ENCODE results near the gene KIF18A. TPM values are rescaled to one million over a fixed set of nuclear protein-coding genes. Genes with fewer than 3 reads are reported as not detected.

The KIF18A gene
- total and polyA plus RNA-seq, 9 of the 15 experiments (the other 6 are each of a cell fraction or from before 2014, with no cell fraction given) = 15.1 to 36.1 (median 24.3) TPM

DNA sequence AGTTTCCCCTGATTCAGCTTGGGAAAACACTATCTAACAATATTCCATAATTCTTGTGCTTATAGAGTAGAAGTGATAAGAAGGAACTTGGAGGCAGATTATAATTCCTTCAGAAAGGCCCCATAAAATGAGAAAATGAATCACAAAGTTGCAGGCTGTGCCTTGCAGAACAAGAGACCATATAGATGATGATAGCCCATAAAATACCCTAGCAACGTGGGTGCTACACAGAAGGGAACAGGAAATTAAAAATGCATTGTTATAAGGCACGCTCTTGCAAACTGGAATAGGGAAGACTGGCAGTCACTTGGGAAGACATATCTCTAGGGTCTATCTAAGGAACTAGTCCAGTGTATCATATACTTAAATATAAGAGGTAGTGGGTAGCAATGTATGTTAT, 67.6 kb downstream of the KIF18A start:
- Histone ChIP-seq H3K9ac (ENCODE audit: insufficient read depth in 1 of 2, low read depth in 2 of 2, low read length in 2 of 2) (no peak overlapping the region), H3K27ac (ENCODE audit: extremely low read depth, low read depth, low read length) (no peak overlapping the region), H3K9me3 (replicated peaks; ENCODE audit: control insufficient read depth, insufficient read depth, low read depth, low read length) (no peaks in the 10 kb centered on the region), H2AFZ (ENCODE audit: low read depth, low read length) (no peak overlapping the region), H3K27me3 (ENCODE audit: control insufficient read depth in 2 of 2, insufficient read depth in 2 of 2, low read length in 2 of 2) (no peaks in the 10 kb centered on the region), H3K79me2 (ENCODE audit: control insufficient read depth, insufficient read depth, low read length) (no peaks in the 10 kb centered on the region), H3K36me3 (ENCODE audit: control insufficient read depth, insufficient read depth, low read length) (peaks cover 32% of the 10 kb centered on the region), H4K20me1 (replicated peaks; ENCODE audit: control insufficient read depth, insufficient read depth, low read length) (no peaks in the 10 kb centered on the region), H3K9me1 (ENCODE audit: control insufficient read depth, insufficient read depth, low read length) (no peaks in the 10 kb centered on the region), H3K4me3 (no peak overlapping the region), H3K4me2 (ENCODE audit: insufficient read depth, low read length) (no peak overlapping the region), H3K4me1 (replicated peaks in 1 of 2; ENCODE audit: control insufficient read depth in 2 of 2, insufficient read depth in 2 of 2, low read length in 2 of 2) (no peaks in the 10 kb centered on the region)
- BruUV-seq (replicated peaks) = no TSS peak
- intact Hi-C loops (cut with micrococcal nuclease) = no loop called here
- 88% methylated on average over 2 of the region's 2 CpGs for WGBS (ENCODE audit: insufficient coverage, low coverage, missing lambda C conversion rate)
- no peak for DNase-seq (ENCODE audit: extremely low read depth in 1 of 4, low spot score in 3 of 4)
- ATAC-seq = no peak
- no peak for TF ChIP-seq ZNF384 (IDR thresholded peaks at IDR 0.05; ENCODE audit: low read depth, low read length)
- TF ChIP-seq, protein P1, sequence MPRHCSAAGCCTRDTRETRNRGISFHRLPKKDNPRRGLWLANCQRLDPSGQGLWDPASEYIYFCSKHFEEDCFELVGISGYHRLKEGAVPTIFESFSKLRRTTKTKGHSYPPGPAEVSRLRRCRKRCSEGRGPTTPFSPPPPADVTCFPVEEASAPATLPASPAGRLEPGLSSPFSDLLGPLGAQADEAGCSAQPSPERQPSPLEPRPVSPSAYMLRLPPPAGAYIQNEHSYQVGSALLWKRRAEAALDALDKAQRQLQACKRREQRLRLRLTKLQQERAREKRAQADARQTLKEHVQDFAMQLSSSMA (CRISPR knock-in tag; IDR thresholded peaks at IDR 0.05) = no peak
- TF ChIP-seq ZNF551 (CRISPR knock-in tag; IDR thresholded peaks at IDR 0.05) = no peak
- TF ChIP-seq ZNF217 (CRISPR knock-in tag; IDR thresholded peaks at IDR 0.05) = no peak
- TF ChIP-seq NFE2L1 (tag; IDR thresholded peaks at IDR 0.05; ENCODE audit: borderline replicate concordance, low read depth) = no peak
- TF ChIP-seq RBM34 (IDR thresholded peaks at IDR 0.05; ENCODE audit: borderline replicate concordance, insufficient read depth, low read length) = no peak
- TF ChIP-seq, protein P2, sequence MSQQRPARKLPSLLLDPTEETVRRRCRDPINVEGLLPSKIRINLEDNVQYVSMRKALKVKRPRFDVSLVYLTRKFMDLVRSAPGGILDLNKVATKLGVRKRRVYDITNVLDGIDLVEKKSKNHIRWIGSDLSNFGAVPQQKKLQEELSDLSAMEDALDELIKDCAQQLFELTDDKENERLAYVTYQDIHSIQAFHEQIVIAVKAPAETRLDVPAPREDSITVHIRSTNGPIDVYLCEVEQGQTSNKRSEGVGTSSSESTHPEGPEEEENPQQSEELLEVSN (IDR thresholded peaks at IDR 0.05; ENCODE audit: borderline replicate concordance in 1 of 2, extremely low read depth in 1 of 2, insufficient read depth in 1 of 2, insufficient read length in 1 of 2, low read depth in 1 of 2, low read length in 1 of 2, poor library complexity in 1 of 2, severe bottlenecking in 1 of 2) = no peak
- no peak for TF ChIP-seq ELF4 (CRISPR knock-in tag; IDR thresholded peaks at IDR 0.05)
- TF ChIP-seq GATA2 (CRISPR knock-in tag; IDR thresholded peaks at IDR 0.05) = no peak
- TF ChIP-seq, protein P3, sequence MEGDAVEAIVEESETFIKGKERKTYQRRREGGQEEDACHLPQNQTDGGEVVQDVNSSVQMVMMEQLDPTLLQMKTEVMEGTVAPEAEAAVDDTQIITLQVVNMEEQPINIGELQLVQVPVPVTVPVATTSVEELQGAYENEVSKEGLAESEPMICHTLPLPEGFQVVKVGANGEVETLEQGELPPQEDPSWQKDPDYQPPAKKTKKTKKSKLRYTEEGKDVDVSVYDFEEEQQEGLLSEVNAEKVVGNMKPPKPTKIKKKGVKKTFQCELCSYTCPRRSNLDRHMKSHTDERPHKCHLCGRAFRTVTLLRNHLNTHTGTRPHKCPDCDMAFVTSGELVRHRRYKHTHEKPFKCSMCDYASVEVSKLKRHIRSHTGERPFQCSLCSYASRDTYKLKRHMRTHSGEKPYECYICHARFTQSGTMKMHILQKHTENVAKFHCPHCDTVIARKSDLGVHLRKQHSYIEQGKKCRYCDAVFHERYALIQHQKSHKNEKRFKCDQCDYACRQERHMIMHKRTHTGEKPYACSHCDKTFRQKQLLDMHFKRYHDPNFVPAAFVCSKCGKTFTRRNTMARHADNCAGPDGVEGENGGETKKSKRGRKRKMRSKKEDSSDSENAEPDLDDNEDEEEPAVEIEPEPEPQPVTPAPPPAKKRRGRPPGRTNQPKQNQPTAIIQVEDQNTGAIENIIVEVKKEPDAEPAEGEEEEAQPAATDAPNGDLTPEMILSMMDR (IDR thresholded peaks at IDR 0.05 in 2 of 3, conservative IDR thresholded peaks at IDR 0.05 in 1 of 3; ENCODE audit: insufficient read depth in 2 of 3, low read depth in 1 of 3, low read length in 3 of 3) = no peak
- TF ChIP-seq, protein P4, sequence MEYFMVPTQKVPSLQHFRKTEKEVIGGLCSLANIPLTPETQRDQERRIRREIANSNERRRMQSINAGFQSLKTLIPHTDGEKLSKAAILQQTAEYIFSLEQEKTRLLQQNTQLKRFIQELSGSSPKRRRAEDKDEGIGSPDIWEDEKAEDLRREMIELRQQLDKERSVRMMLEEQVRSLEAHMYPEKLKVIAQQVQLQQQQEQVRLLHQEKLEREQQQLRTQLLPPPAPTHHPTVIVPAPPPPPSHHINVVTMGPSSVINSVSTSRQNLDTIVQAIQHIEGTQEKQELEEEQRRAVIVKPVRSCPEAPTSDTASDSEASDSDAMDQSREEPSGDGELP (CRISPR knock-in tag; IDR thresholded peaks at IDR 0.05; ENCODE audit: borderline replicate concordance) = no peak
- TF ChIP-seq, protein P5, sequence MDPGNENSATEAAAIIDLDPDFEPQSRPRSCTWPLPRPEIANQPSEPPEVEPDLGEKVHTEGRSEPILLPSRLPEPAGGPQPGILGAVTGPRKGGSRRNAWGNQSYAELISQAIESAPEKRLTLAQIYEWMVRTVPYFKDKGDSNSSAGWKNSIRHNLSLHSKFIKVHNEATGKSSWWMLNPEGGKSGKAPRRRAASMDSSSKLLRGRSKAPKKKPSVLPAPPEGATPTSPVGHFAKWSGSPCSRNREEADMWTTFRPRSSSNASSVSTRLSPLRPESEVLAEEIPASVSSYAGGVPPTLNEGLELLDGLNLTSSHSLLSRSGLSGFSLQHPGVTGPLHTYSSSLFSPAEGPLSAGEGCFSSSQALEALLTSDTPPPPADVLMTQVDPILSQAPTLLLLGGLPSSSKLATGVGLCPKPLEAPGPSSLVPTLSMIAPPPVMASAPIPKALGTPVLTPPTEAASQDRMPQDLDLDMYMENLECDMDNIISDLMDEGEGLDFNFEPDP (CRISPR knock-in tag; IDR thresholded peaks at IDR 0.05) = no peak
- no peak for TF ChIP-seq MTA2 (IDR thresholded peaks at IDR 0.05; ENCODE audit: low read depth)
- no peak for FAIRE-seq
- in situ Hi-C loops (cut with MboI) = no loop called here
- POLR2A ChIA-PET = no interaction called here
- CTCF ChIA-PET (ENCODE audit: low intra/inter-chr PET ratio) = no interaction called here

Measured in K562 (cell line).